ENCODE measurements around the gene FTCD. TPM values are rescaled to one million over a fixed set of nuclear protein-coding genes. Genes with fewer than 3 reads are reported as not detected.

Gene FTCD
- total and polyA plus RNA-seq, 10 donors: 0.35 to 2.8 (median 0.81) TPM; not detected in 5

- H3K27me3 ChIP-seq (replicated peaks in 1 of 7): peaks cover 0 to 17% (median 0%) of the 10 kb centered on the region in 7 donors
- intact Hi-C loops (cut with DNase I; ENCODE audit: low total_unique reads): no loop called here
- no peaks in the 10 kb centered on the region for H3K36me3 ChIP-seq
- no peak for DNase-seq
- TF ChIP-seq POLR2A (IDR thresholded peaks at IDR 0.05): no peak
- no peak for TF ChIP-seq POLR2AphosphoS5 (IDR thresholded peaks at IDR 0.05)
- TF ChIP-seq CTCF (IDR thresholded peaks at IDR 0.05 in 8 of 11, conservative IDR thresholded peaks at IDR 0.05 in 3 of 11): no peak
- peaks cover 0 to 38% (median 29%) of the 10 kb centered on the region in 8 donors for H3K9me3 ChIP-seq
- WGBS, 5 donors: 80 to 94% (median 91%) methylated on average over 1 of the region's 1 CpG
- H3K4me3 ChIP-seq: no peak overlapping the region
- no peak overlapping the region for H3K27ac ChIP-seq
- H3K4me1 ChIP-seq: peaks cover 0 to 3% (median 0%) of the 10 kb centered on the region in 6 donors
Observed at GRCh38 chr21:46087641-46088040, 67.7 kb downstream of the FTCD start.

Other genes starting within 250 kb of the FTCD start
- 100 to 1,000 TPM in 6 of 7 donors, 10 to 100 TPM in 1; 76.5 to 190 (median 139) TPM for gene COL6A1, start 173.8 kb downstream of the FTCD start, total RNA-seq
- 100 to 1,000 TPM in 2 of 3 donors, 10 to 100 TPM in 1; 85.7 to 152 (median 119) TPM for gene COL6A1, start 173.8 kb downstream of the FTCD start, polyA plus RNA-seq
- 100 to 1,000 TPM; 105 to 259 (median 198) TPM for gene COL6A2, start 57.5 kb downstream of the FTCD start, total RNA-seq
- 100 to 1,000 TPM; 101 to 244 (median 110) TPM for gene COL6A2, start 57.5 kb downstream of the FTCD start, polyA plus RNA-seq
- 10 to 100 TPM in 2 of 7 donors, 1 to 10 TPM in 5; 4.4 to 10.5 (median 7.7) TPM for gene SPATC1L, start 28.9 kb upstream of the FTCD start, total RNA-seq
- gene SPATC1L, start 28.9 kb upstream of the FTCD start, polyA plus RNA-seq: 10 to 100 TPM; 10.8 to 13.4 (median 13.1) TPM
- gene LSS, start 73.2 kb upstream of the FTCD start, total RNA-seq: 10 to 100 TPM; 18.2 to 31.2 (median 28.8) TPM
- gene LSS, start 73.2 kb upstream of the FTCD start, polyA plus RNA-seq: 10 to 100 TPM in 1 of 3 donors, 1 to 10 TPM in 2; 6.3 to 17.5 (median 9.8) TPM
- 100 to 1,000 TPM in 5 of 7 donors, 10 to 100 TPM in 2; 96.8 to 144 (median 115) TPM for gene MCM3AP, start 130.0 kb upstream of the FTCD start, total RNA-seq
- gene MCM3AP, start 130.0 kb upstream of the FTCD start, polyA plus RNA-seq: 10 to 100 TPM; 35.2 to 75.5 (median 55.2) TPM
- 10 to 100 TPM in 5 of 7 donors, 1 to 10 TPM in 2; 7.8 to 20.6 (median 12.0) TPM for gene YBEY, start 130.8 kb upstream of the FTCD start, total RNA-seq
- gene YBEY, start 130.8 kb upstream of the FTCD start, polyA plus RNA-seq: 10 to 100 TPM; 18.3 to 32.0 (median 30.2) TPM
- gene C21orf58, start 168.3 kb upstream of the FTCD start, total RNA-seq: 1 to 10 TPM; 3.6 to 5.8 (median 4.7) TPM
- gene C21orf58, start 168.3 kb upstream of the FTCD start, polyA plus RNA-seq: 1 to 10 TPM; 1.4 to 3.1 (median 2.2) TPM
- 10 to 100 TPM; 31.4 to 43.7 (median 37.1) TPM for gene PCNT, start 168.6 kb upstream of the FTCD start, total RNA-seq
- gene PCNT, start 168.6 kb upstream of the FTCD start, polyA plus RNA-seq: 10 to 100 TPM in 1 of 3 donors, 1 to 10 TPM in 2; 6.4 to 10.8 (median 7.8) TPM